HG03432 (cell line): ENCODE results near the gene NAT9.
A peak's percentile ranks its signal among the peaks of the same experiment; 100 is the strongest.

Experiments
- ATAC-seq: cut with Tn5 transposase; IDR thresholded peaks from one replicate; pipeline ENCODE4 v1.9.1; 2021; ENCODE audit warnings: mild to moderate bottlenecking, moderate library complexity; ENCODE audit not compliant: unreplicated experiment

Gene NAT9

GRCh38 chr17:74746922-74747321 is 29.2 kb downstream of the NAT9 start:
- no peak for ATAC-seq

- ATAC-seq: no peak
These were observed 29.8 kb downstream of the NAT9 start for GRCh38 chr17:74746376-74746775.

GRCh38 chr17:74745548-74746177 is 30.5 kb downstream of the NAT9 start:
- ATAC-seq: no peak

GRCh38 chr17:74744714-74745547 is 31.2 kb downstream of the NAT9 start:
- ATAC-seq: no peak

- ATAC-seq: no peak
These were observed 31.8 kb downstream of the NAT9 start for GRCh38 chr17:74744349-74744713.

- no peak for ATAC-seq
These were observed 32.4 kb downstream of the NAT9 start for GRCh38 chr17:74743755-74744154.

- ATAC-seq: no peak
These were observed 33.1 kb downstream of the NAT9 start for GRCh38 chr17:74742978-74743545.

GRCh38 chr17:74742153-74742515 is 34.0 kb downstream of the NAT9 start:
- ATAC-seq: peak; percentile 40

- no peak for ATAC-seq
These were observed 35.3 kb downstream of the NAT9 start for GRCh38 chr17:74740641-74741387.

GRCh38 chr17:74740173-74740572 is 36.0 kb downstream of the NAT9 start:
- no peak for ATAC-seq

GRCh38 chr17:74739227-74739831 is 36.8 kb downstream of the NAT9 start:
- ATAC-seq: no peak

GRCh38 chr17:74738051-74738996 is 37.8 kb downstream of the NAT9 start:
- peak; percentile 55 for ATAC-seq

- peak; percentile 1 for ATAC-seq
These were observed 38.7 kb downstream of the NAT9 start for GRCh38 chr17:74737299-74738050.

- ATAC-seq: peak; percentile 39
These were observed 39.4 kb downstream of the NAT9 start, which contains the start of gene RAB37 for GRCh38 chr17:74736513-74737298. TSS of gene RAB37 (plus strand) at chr17:74737256. CDS start at chr17:74737273, 17 bp downstream.

GRCh38 chr17:74734256-74734655 is 41.9 kb downstream of the NAT9 start:
- ATAC-seq: no peak

GRCh38 chr17:74733365-74734122 is 42.6 kb downstream of the NAT9 start:
- no peak for ATAC-seq

GRCh38 chr17:74732042-74732867 is 43.9 kb downstream of the NAT9 start:
- ATAC-seq: no peak
